Endothelial cell of umbilical vein (primary cell): ENCODE results near the gene SNN. TPM values are rescaled to one million over a fixed set of nuclear protein-coding genes. Genes with fewer than 3 reads are reported as not detected.

Experiments
- BruUV-seq: library from RNA; stranded (reverse); fragments of 400-500 nt; replicated peaks from 2 replicates; lab custom pipeline; 2021; lab: Mats Ljungman, UMichigan
- CTCF ChIA-PET: fragments of 300-600, 350-600 bp; sonication (Branson Sonifier 250); formaldehyde crosslinking; loops from one replicate; lab custom pipeline; 2021; ENCODE audit warnings: antibody characterized with exemption, inconsistent platforms; lab: Charles Lee
- POLR2A ChIA-PET: fragments of 300-600, 350-600 bp; sonication (Branson Sonifier 250); formaldehyde crosslinking; loops from one replicate; lab custom pipeline; 2021; ENCODE audit warnings: antibody characterized with exemption, inconsistent platforms; lab: Charles Lee
- DNase-seq: peaks from one replicate; pipeline ENCODE4 v3.0.0-alpha.2; 2011; ENCODE audit warnings: low read depth, low spot score
- FAIRE-seq: peaks from 2 replicates; lab custom pipeline; 2011; peaks lifted over from hg19 to GRCh38; lab: Jason Lieb, UNC
- H2AFZ ChIP-seq: 2 replicates; pipeline ENCODE4 v1.6.0; 2012; ENCODE audit warnings: low read depth, low read length, control low read depth, inconsistent platforms
- H3K27ac ChIP-seq: 2 replicates; pipeline ENCODE4 v1.5.1; 2011; ENCODE audit warnings: low read depth, mild to moderate bottlenecking, control low read depth, low read length, moderate library complexity; ENCODE audit not compliant: insufficient read depth
- H3K27me3 ChIP-seq, 2 experiments: 2 replicates each; pipeline versions ENCODE4 v1.6.0 to v1.6.1; 2011; ENCODE audit warnings: low read length in 2 of 2, mixed read lengths in 1 of 2; ENCODE audit not compliant: control insufficient read depth in 2 of 2, insufficient read depth in 2 of 2
- H3K36me3 ChIP-seq, 2 experiments: 2 replicates in 1 of 2; 3 replicates in 1 of 2; pipeline ENCODE4 v1.5.1; 2011; ENCODE audit warnings: low read length in 2 of 2, mild to moderate bottlenecking in 1 of 2, moderate library complexity in 1 of 2; ENCODE audit not compliant: control insufficient read depth in 2 of 2, insufficient read depth in 2 of 2; ENCODE audit errors: extremely low read depth in 1 of 2
- H3K4me1 ChIP-seq: 3 replicates; pipeline ENCODE4 v1.5.1; 2011; ENCODE audit warnings: mild to moderate bottlenecking, low read length; ENCODE audit not compliant: control insufficient read depth, insufficient read depth; ENCODE audit errors: extremely low read depth
- H3K4me2 ChIP-seq: 2 replicates; pipeline ENCODE4 v1.6.1; 2011; ENCODE audit warnings: low read length, control low read depth, mixed read lengths; ENCODE audit not compliant: insufficient read depth
- H3K4me3 ChIP-seq, 3 experiments: fragments of 200-600 bp in 1 of 3; sonication (generic), shearing (Covaris generic) in 1 of 3; replicated peaks in 1 of 3; 2 replicates each; pipeline ENCODE4 v1.5.1; 2011 to 2016; ENCODE audit warnings: control low read depth in 3 of 3, low read length in 3 of 3, mild to moderate bottlenecking in 2 of 3, inconsistent platforms in 1 of 3, low read depth in 1 of 3, moderate library complexity in 1 of 3; ENCODE audit not compliant: insufficient read depth in 1 of 3
- H3K79me2 ChIP-seq: 2 replicates; pipeline ENCODE4 v1.6.0; 2012; ENCODE audit warnings: low read length, inconsistent platforms; ENCODE audit not compliant: control insufficient read depth, insufficient read depth
- H3K9ac ChIP-seq: replicated peaks from 2 replicates; pipeline ENCODE3; 2011; ENCODE audit warnings: low read length, control low read depth; ENCODE audit not compliant: insufficient read depth; ENCODE audit errors: extremely low read depth
- H3K9me1 ChIP-seq: replicated peaks from 3 replicates; pipeline ENCODE4 v1.6.0; 2011; ENCODE audit warnings: mild to moderate bottlenecking, low read length; ENCODE audit not compliant: control insufficient read depth, insufficient read depth; ENCODE audit errors: extremely low read depth
- H3K9me3 ChIP-seq: replicated peaks from 2 replicates; pipeline ENCODE4 v1.5.1; 2012; ENCODE audit warnings: low read length, inconsistent platforms; ENCODE audit not compliant: control insufficient read depth, insufficient read depth
- H4K20me1 ChIP-seq: replicated peaks from 2 replicates; pipeline ENCODE3; 2011; ENCODE audit warnings: mild to moderate bottlenecking, low read length; ENCODE audit not compliant: control insufficient read depth, insufficient read depth; ENCODE audit errors: extremely low read depth
- CTCF ChIP-seq, 2 donors: IDR thresholded peaks; 1 replicate in 1 of 2; 2 replicates in 1 of 2; pipeline ENCODE4 v1.5.1; 2011; ENCODE audit warnings: low read length in 2 of 2, mild to moderate bottlenecking in 2 of 2, moderate library complexity in 2 of 2, control low read depth in 1 of 2, inconsistent platforms in 1 of 2, low read depth in 1 of 2; ENCODE audit not compliant: insufficient read depth in 1 of 2; ENCODE audit errors: extremely low read depth in 1 of 2
- EZH2 ChIP-seq: IDR thresholded peaks from 2 replicates; pipeline ENCODE4 v1.6.1; 2012; ENCODE audit warnings: borderline replicate concordance, low read depth, mild to moderate bottlenecking, moderate library complexity, low read length, inconsistent platforms; ENCODE audit not compliant: severe bottlenecking
- FOS ChIP-seq: IDR thresholded peaks from 2 replicates; pipeline ENCODE4 v1.6.1; 2011; ENCODE audit warnings: mild to moderate bottlenecking, low read length, moderate library complexity, borderline replicate concordance; ENCODE audit not compliant: insufficient read depth
- GATA2 ChIP-seq: IDR thresholded peaks from 2 replicates; pipeline ENCODE4 v1.7.0; 2011; ENCODE audit warnings: low read depth, mild to moderate bottlenecking, moderate library complexity, mixed read lengths, low read length; ENCODE audit not compliant: insufficient read length, insufficient read depth
- JUN ChIP-seq: IDR thresholded peaks from 2 replicates; pipeline ENCODE4 v1.6.1; 2011; ENCODE audit warnings: borderline replicate concordance, low read depth; ENCODE audit not compliant: insufficient read length, insufficient read depth
- MYC ChIP-seq: IDR thresholded peaks from one replicate; pipeline ENCODE4 v1.6.1; 2011; ENCODE audit warnings: mild to moderate bottlenecking, low read depth, low read length
- POLR2A ChIP-seq: IDR thresholded peaks from 2 replicates; pipeline ENCODE4 v1.6.1; 2012; ENCODE audit warnings: low read depth, mild to moderate bottlenecking, control low read depth, low read length
- POLR2AphosphoS5 ChIP-seq: IDR thresholded peaks from 2 replicates; pipeline ENCODE4 v1.6.1; 2012; ENCODE audit warnings: low read depth, mild to moderate bottlenecking, control low read depth, low read length, moderate library complexity; ENCODE audit not compliant: insufficient read depth
- dilution Hi-C: fragments of 300-500 bp; cut with MboI; formaldehyde crosslinking; loops from one replicate; pipeline ENCODE4 v1.15.0; 2019; ENCODE audit warnings: low sequenced_read_pairs; ENCODE audit not compliant: extremely low pct_ligation_motif_present
- intact Hi-C: fragments of 100-400 bp; cut with micrococcal nuclease; formaldehyde crosslinking; loops from one replicate; pipeline ENCODE4 v1.10.0; 2022
- polyA plus RNA-seq, 4 experiments: library from polyadenylated mRNA; depleted of rRNA in 3 of 4; stranded (reverse) in 3 of 4; unstranded in 1 of 4; fragments of >200 nt; gene quantifications; 2 replicates each; pipeline versions ENCODE4 v1.2.1 to v1.2.3, GENCODE V29; 2011 to 2012; ENCODE audit warnings: missing spikeins in 1 of 4
- total RNA-seq: library from RNA; stranded (reverse); gene quantifications from 2 replicates; pipeline ENCODE4 v1.2.3, GENCODE V29; 2021
- TF ChIP-seq, protein P1 (sequence below): IDR thresholded peaks from 2 replicates; pipeline ENCODE4 v1.6.1; 2011; ENCODE audit not compliant: insufficient read depth, insufficient read length

The SNN gene
- total and polyA plus RNA-seq, 2 donors (not counting 3 experiments of a cell fraction or from before 2014, with no cell fraction given): 17.7 to 24.1 TPM

GRCh38 chr16:11692171-11692570, 23.9 kb downstream of the SNN start:
- dilution Hi-C loops (no loop called here), intact Hi-C loops (no loop called here)
- H3K9me1 ChIP-seq: no peaks in the 10 kb centered on the region
- H3K4me2 ChIP-seq: no peak overlapping the region
- ChIA-PET POLR2A (no interaction called here), CTCF (interaction anchor here (3.2 kb wide), 1 partner anchor 22 kb away, joined by 16 read pairs; no protein-coding TSS in a partner anchor)
- no peak overlapping the region for H3K4me3 ChIP-seq
- no peak overlapping the region for H3K27ac ChIP-seq
- H3K9me3 ChIP-seq: no peaks in the 10 kb centered on the region
- TF ChIP-seq EZH2 (no peak), CTCF (IDR thresholded peaks at IDR 0.05; ENCODE audit: extremely low read depth in 1 of 2, insufficient read depth in 1 of 2, low read depth in 1 of 2, low read length in 2 of 2) (no peak), POLR2AphosphoS5 (no peak), GATA2 (no peak), JUN (no peak), POLR2A (no peak), MYC (no peak), FOS (no peak)
- TF ChIP-seq, protein P1, sequence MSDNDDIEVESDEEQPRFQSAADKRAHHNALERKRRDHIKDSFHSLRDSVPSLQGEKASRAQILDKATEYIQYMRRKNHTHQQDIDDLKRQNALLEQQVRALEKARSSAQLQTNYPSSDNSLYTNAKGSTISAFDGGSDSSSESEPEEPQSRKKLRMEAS: no peak
- H3K79me2 ChIP-seq: peaks cover 4% of the 10 kb centered on the region
- H3K4me1 ChIP-seq: no peaks in the 10 kb centered on the region
- no peak overlapping the region for H2AFZ ChIP-seq
- H3K27me3 ChIP-seq: no peaks in the 10 kb centered on the region
- H3K36me3 ChIP-seq: peaks cover 26 to 36% of the 10 kb centered on the region in 2 experiments
- BruUV-seq: no TSS peak
- no peak overlapping the region for H3K9ac ChIP-seq
- FAIRE-seq (no peak), DNase-seq (no peak)
- H4K20me1 ChIP-seq: no peaks in the 10 kb centered on the region
